Measurements from ENCODE around the gene CRELD2.

CRELD2 gene

GRCh38 chr22:49959782-49960158, 41.3 kb downstream of the CRELD2 start:
- DNase-seq, result no peak

- DNase-seq, result peak; percentile 85
Observed at GRCh38 chr22:49960159-49961004, 41.9 kb downstream of the CRELD2 start, which contains the start of gene PIM3. TSS of gene PIM3 (plus strand) at chr22:49960772. CDS start at chr22:49960948, 176 bp downstream.

GRCh38 chr22:49961005-49961600, 42.7 kb downstream of the CRELD2 start:
- DNase-seq, result no peak

- DNase-seq, result no peak
Observed at GRCh38 chr22:49961601-49962011, 43.2 kb downstream of the CRELD2 start.

DNA sequence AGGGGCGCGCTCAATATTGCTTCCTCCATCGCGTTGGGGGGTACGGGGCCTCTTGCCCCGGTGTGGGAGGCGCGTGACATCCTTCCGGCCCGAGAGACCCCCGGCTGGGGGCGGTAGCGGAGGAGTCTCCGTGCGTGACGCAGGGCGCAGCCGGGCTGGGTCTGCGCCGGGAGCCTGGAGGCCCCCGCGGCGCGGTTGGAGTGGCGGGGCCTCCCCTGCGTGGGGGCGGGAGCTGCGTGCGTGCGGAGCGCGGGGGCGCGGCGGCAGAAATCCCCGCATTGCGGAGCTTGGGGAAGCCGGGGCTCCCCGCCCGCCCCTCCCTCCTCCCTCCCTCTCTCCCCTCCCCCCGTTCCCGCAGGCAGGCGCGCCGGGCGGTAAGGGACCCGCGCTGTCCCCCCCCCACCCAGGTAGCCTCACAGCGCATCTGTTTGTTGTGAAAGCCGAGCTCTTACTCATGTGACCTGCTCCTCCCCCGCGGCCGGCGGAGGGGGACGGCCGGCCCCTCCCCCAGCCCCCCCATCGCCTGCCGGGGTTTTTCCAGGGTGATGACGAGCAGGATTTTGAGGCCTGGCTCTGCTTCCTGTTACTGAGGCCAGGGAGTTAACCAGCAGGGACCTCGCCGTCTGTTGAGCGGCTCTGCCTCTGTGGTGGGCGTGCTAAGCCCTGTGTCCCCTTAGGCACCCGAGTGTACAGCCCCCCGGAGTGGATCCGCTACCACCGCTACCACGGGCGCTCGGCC, 43.7 kb downstream of the CRELD2 start:
- peak; percentile 52 for DNase-seq

DNA sequence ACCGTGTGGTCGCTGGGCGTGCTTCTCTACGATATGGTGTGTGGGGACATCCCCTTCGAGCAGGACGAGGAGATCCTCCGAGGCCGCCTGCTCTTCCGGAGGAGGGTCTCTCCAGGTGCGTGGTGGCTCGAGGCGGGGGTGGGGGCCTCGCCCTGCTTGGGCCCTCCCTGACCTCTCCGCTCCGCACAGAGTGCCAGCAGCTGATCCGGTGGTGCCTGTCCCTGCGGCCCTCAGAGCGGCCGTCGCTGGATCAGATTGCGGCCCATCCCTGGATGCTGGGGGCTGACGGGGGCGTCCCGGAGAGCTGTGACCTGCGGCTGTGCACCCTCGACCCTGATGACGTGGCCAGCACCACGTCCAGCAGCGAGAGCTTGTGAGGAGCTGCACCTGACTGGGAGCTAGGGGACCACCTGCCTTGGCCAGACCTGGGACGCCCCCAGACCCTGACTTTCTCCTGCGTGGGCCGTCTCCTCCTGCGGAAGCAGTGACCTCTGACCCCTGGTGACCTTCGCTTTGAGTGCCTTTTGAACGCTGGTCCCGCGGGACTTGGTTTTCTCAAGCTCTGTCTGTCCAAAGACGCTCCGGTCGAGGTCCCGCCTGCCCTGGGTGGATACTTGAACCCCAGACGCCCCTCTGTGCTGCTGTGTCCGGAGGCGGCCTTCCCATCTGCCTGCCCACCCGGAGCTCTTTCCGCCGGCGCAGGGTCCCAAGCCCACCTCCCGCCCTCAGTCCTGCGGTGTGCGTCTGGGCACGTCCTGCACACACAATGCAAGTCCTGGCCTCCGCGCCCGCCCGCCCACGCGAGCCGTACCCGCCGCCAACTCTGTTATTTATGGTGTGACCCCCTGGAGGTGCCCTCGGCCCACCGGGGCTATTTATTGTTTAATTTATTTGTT, 44.6 kb downstream of the CRELD2 start:
- DNase-seq, result no peak

DNA sequence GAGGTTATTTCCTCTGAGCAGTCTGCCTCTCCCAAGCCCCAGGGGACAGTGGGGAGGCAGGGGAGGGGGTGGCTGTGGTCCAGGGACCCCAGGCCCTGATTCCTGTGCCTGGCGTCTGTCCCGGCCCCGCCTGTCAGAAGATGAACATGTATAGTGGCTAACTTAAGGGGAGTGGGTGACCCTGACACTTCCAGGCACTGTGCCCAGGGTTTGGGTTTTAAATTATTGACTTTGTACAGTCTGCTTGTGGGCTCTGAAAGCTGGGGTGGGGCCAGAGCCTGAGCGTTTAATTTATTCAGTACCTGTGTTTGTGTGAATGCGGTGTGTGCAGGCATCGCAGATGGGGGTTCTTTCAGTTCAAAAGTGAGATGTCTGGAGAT, 45.2 kb downstream of the CRELD2 start:
- no peak for DNase-seq

GRCh38 chr22:49964136-49965090, 46.0 kb downstream of the CRELD2 start:
- DNase-seq, result no peak

- no peak for DNase-seq
Observed at GRCh38 chr22:49965091-49966040, 46.9 kb downstream of the CRELD2 start.

DNA sequence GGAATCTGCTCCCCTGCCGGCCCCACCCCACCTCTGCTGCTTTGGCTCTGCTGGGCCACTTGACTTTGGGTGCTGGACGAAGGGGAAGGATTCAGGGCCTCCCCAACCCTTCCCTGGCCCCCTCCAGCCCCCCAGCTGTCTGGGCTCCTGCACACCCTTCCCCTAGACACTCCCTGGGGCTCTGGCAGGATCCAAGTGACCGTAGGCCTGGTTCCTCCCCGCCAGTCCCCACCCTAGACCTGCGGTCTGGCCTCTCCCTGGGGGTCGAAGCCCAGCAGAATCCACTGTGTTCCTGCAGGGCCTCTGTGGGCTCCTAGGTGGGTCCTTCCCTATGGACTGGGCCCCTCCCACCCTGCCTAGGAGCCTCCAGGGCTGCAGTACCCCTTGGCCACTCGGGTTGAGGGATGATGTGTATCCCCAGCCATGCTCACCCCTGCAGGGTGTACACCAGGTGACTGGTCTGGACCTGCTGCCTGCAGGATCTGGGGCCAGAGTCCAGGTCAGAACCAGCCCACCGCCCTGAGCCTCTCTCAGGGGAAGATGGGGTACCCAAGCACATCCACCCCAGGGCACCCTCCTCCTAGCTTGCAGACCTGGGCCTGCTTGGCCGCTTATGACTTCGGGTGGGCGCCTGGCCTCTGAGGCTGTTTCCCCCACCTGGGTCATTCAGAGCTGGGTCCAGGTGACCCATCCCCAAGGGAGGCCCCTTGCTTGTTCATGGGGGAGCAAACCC, 47.8 kb downstream of the CRELD2 start:
- no peak for DNase-seq

- no peak for DNase-seq
Observed at GRCh38 chr22:49966774-49967705, 48.6 kb downstream of the CRELD2 start.

DNA sequence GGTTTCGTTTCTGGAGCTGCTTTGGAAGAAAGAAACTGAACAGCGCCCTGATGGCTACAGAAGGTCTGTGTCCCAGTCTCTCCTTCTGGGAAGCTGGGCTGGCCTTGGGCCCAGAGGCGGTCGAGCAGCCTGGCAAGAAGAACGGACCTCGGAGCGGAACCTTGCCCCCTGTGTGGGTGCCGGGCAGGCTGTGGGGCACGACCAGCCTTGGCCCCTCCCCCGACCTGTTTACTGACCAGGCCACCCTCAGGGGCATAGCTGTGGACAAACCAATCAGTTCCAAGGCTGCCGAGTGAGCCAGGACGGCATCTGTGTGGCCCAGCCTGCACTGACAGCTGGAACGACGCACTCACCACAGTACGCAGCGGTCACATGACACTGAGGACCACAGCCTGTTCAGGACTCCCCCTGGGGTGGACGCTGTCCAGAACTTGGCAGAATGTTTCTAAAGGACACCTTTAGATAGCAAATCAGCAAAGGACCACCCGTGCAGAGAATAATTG, 49.3 kb downstream of the CRELD2 start:
- no peak for DNase-seq

GRCh38 chr22:49968313-49968830, 49.9 kb downstream of the CRELD2 start:
- no peak for DNase-seq

GRCh38 chr22:49968831-49969661, 50.6 kb downstream of the CRELD2 start:
- no peak for DNase-seq

GRCh38 chr22:49969751-49970527, 51.5 kb downstream of the CRELD2 start:
- DNase-seq, result no peak
